Endothelial cell of umbilical vein (primary cell): Measurements from ENCODE around the gene AGPAT1.

ENCODE experiments used
- EZH2 ChIP-seq: IDR thresholded peaks from 2 replicates; pipeline ENCODE4 v1.6.1; 2012; ENCODE audit warnings: borderline replicate concordance, low read depth, mild to moderate bottlenecking, moderate library complexity, low read length, inconsistent platforms; ENCODE audit not compliant: severe bottlenecking
- FOS ChIP-seq: IDR thresholded peaks from 2 replicates; pipeline ENCODE4 v1.6.1; 2011; ENCODE audit warnings: mild to moderate bottlenecking, low read length, moderate library complexity, borderline replicate concordance; ENCODE audit not compliant: insufficient read depth
- GATA2 ChIP-seq: IDR thresholded peaks from 2 replicates; pipeline ENCODE4 v1.7.0; 2011; ENCODE audit warnings: low read depth, mild to moderate bottlenecking, moderate library complexity, mixed read lengths, low read length; ENCODE audit not compliant: insufficient read length, insufficient read depth
- JUN ChIP-seq: IDR thresholded peaks from 2 replicates; pipeline ENCODE4 v1.6.1; 2011; ENCODE audit warnings: borderline replicate concordance, low read depth; ENCODE audit not compliant: insufficient read length, insufficient read depth
- MYC ChIP-seq: IDR thresholded peaks from one replicate; pipeline ENCODE4 v1.6.1; 2011; ENCODE audit warnings: mild to moderate bottlenecking, low read depth, low read length
- POLR2A ChIP-seq: IDR thresholded peaks from 2 replicates; pipeline ENCODE4 v1.6.1; 2012; ENCODE audit warnings: low read depth, mild to moderate bottlenecking, control low read depth, low read length
- POLR2AphosphoS5 ChIP-seq: IDR thresholded peaks from 2 replicates; pipeline ENCODE4 v1.6.1; 2012; ENCODE audit warnings: low read depth, mild to moderate bottlenecking, control low read depth, low read length, moderate library complexity; ENCODE audit not compliant: insufficient read depth
- TF ChIP-seq, protein P1 (sequence below), 2 donors: IDR thresholded peaks; 1 replicate in 1 of 2; 2 replicates in 1 of 2; pipeline ENCODE4 v1.5.1; 2011; ENCODE audit warnings: low read length in 2 of 2, mild to moderate bottlenecking in 2 of 2, moderate library complexity in 2 of 2, control low read depth in 1 of 2, inconsistent platforms in 1 of 2, low read depth in 1 of 2; ENCODE audit not compliant: insufficient read depth in 1 of 2; ENCODE audit errors: extremely low read depth in 1 of 2
- TF ChIP-seq, protein P2 (sequence below): IDR thresholded peaks from 2 replicates; pipeline ENCODE4 v1.6.1; 2011; ENCODE audit not compliant: insufficient read depth, insufficient read length

- TF ChIP-seq, protein P1, sequence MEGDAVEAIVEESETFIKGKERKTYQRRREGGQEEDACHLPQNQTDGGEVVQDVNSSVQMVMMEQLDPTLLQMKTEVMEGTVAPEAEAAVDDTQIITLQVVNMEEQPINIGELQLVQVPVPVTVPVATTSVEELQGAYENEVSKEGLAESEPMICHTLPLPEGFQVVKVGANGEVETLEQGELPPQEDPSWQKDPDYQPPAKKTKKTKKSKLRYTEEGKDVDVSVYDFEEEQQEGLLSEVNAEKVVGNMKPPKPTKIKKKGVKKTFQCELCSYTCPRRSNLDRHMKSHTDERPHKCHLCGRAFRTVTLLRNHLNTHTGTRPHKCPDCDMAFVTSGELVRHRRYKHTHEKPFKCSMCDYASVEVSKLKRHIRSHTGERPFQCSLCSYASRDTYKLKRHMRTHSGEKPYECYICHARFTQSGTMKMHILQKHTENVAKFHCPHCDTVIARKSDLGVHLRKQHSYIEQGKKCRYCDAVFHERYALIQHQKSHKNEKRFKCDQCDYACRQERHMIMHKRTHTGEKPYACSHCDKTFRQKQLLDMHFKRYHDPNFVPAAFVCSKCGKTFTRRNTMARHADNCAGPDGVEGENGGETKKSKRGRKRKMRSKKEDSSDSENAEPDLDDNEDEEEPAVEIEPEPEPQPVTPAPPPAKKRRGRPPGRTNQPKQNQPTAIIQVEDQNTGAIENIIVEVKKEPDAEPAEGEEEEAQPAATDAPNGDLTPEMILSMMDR (IDR thresholded peaks at IDR 0.05; ENCODE audit: extremely low read depth in 1 of 2, insufficient read depth in 1 of 2, low read depth in 1 of 2, low read length in 2 of 2), result no peak
- TF ChIP-seq POLR2AphosphoS5, result no peak
- no peak for TF ChIP-seq POLR2A
- TF ChIP-seq EZH2, result no peak
- no peak for TF ChIP-seq GATA2
- TF ChIP-seq MYC, result no peak
- TF ChIP-seq JUN, result no peak
- TF ChIP-seq, protein P2, sequence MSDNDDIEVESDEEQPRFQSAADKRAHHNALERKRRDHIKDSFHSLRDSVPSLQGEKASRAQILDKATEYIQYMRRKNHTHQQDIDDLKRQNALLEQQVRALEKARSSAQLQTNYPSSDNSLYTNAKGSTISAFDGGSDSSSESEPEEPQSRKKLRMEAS, result no peak
- TF ChIP-seq FOS, result no peak
Observed at GRCh38 chr6:32204268-32204715, 28.4 kb upstream of the AGPAT1 start.
